Hair follicle dermal papilla cell (primary cell): ENCODE measurements around the gene CP. TPM values are rescaled to one million over a fixed set of nuclear protein-coding genes. Genes with fewer than 3 reads are reported as not detected.

ENCODE experiments used
- total RNA-seq: library from RNA; depleted of rRNA; stranded (reverse); fragments of >200 nt; gene quantifications from 2 replicates; pipeline ENCODE4 v1.2.3, GENCODE V29; 2012

CP gene
- 0.61 and 4.1 TPM in 2 replicates for total RNA-seq

DNA sequence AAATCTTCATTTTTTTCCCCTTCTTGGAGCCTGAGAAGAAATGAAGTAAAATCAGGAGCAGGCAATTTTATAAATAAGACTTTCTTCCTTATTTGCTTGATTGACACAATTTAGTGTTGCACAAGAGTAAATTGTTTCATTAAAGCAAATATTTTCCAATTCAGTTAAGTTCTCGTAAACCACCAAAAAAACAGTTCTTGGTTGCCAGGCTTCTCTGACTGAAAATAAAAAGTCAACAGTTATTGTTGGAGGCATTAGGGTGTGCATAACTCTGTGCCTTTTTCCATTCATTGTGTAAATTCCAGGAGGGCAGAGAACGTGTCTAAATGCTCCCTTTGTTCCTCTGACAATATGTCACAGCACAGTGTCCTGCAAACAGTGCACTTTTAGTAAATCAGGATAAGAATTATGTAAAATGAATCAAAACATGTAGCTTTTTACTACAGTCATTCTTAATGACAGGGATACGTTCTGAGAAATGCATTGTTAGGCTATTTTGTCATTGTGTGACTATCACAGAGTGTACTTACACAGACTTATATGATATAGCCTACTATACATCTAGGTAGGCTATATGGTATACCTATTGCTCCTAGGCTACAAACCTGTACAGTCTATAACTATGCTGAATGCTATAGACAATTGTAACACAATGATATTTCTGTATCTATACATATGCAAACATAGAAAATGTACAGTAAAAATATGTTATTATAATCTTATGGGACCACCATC lies at the start of gene CP:
Gene CP (minus strand): TSS at position 47 of the 735 bp plus-strand sequence. CDS start 37 bp downstream, at position 10.

DNA sequence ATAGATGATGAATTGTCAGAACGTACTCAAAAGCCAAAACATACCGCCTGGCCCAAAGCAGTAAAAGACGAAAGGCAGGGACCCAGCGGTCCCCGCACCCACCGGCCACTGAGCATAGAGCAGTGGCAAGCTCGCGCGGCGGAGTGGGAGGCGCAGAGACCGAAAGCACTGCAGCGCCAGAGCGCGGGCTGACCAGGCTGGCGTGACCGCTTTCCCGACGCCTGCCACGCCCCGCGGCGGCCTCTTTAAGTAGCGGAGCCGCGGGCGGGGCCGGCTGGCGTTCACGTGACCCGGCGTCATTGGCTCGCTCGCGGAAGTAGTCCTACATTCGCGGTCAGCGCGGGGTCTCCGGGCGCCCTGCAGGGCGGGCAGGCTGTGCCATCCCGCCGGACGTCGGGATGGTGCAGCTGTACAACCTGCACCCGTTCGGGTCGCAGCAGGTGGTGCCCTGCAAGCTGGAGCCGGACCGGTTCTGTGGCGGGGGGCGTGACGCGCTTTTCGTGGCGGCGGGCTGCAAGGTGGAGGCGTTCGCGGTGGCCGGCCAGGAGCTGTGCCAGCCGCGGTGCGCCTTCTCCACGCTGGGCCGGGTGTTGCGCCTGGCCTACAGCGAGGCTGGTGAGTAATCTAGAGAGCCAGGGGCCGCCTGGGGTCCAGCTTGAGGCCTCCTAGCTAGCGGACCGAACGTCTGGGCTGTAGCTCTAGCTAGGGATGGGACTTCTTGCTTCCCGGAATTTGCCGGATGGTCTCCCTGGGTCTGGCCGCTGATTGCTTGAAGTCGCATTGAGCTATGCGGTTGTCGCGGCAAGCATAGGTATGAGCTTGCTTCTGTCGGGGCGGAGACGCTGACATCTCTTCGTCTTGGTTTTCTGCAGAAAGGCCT lies 92.1 kb downstream of the CP start, which contains the start of gene HPS3:
Gene HPS3 (plus strand): TSS at position 313 of the 880 bp plus-strand sequence. CDS start 86 bp downstream, at position 399.

Other genes starting within 250 kb of the CP start
- 32.5 and 34.2 TPM in 2 replicates for gene GYG1, start 230.3 kb downstream of the CP start, total RNA-seq
- 33.9 and 39.1 TPM in 2 replicates for gene HLTF, start 135.3 kb downstream of the CP start, total RNA-seq
- gene HPS3, start 92.2 kb downstream of the CP start, total RNA-seq: 26.6 and 31.0 TPM in 2 replicates
- 0.12 and 0.32 TPM in 2 replicates for gene TM4SF18, start 111.8 kb upstream of the CP start, total RNA-seq
- gene TM4SF1, start 155.8 kb upstream of the CP start, total RNA-seq: 1.3 and 3.8 TPM in 2 replicates